ENCODE results near the gene SUPV3L1.
"Not testable (repeated sequence)": the region's sequence is repeated elsewhere in the genome, so short reads cannot be mapped to it uniquely, and the experiment has no call there.

SUPV3L1 gene

GRCh38 chr10:69179743-69180524, at the start of gene SUPV3L1:
SUPV3L1 (plus strand) TSS chr10:69180234; CDS start chr10:69180292, 58 bp downstream.
- peak; percentile 83 to 88 for DNase-seq

- no peak for DNase-seq
Measured at GRCh38 chr10:69130251-69130650, 49.8 kb upstream of the SUPV3L1 start.

GRCh38 chr10:69139961-69140360, 40.1 kb upstream of the SUPV3L1 start:
- DNase-seq, result no peak

- DNase-seq, result no peak
Measured at GRCh38 chr10:69141304-69141703, 38.7 kb upstream of the SUPV3L1 start.

GRCh38 chr10:69142074-69142473, 38.0 kb upstream of the SUPV3L1 start:
- not testable (repeated sequence) for DNase-seq

GRCh38 chr10:69142983-69143382, 37.1 kb upstream of the SUPV3L1 start:
- no peak for DNase-seq

- DNase-seq, result no peak
Measured at GRCh38 chr10:69145329-69145728, 34.7 kb upstream of the SUPV3L1 start.

GRCh38 chr10:69145864-69146263, 34.2 kb upstream of the SUPV3L1 start:
- no peak for DNase-seq

- DNase-seq, result no peak
Measured at GRCh38 chr10:69146759-69147158, 33.3 kb upstream of the SUPV3L1 start.

- no peak for DNase-seq
Measured at GRCh38 chr10:69151984-69152383, 28.1 kb upstream of the SUPV3L1 start.

- DNase-seq, result no peak
Measured at GRCh38 chr10:69153227-69153626, 26.8 kb upstream of the SUPV3L1 start.

GRCh38 chr10:69160809-69161241, 19.2 kb upstream of the SUPV3L1 start:
- no peak for DNase-seq

GRCh38 chr10:69168493-69168892, 11.5 kb upstream of the SUPV3L1 start:
- no peak for DNase-seq

- no peak for DNase-seq
Measured at GRCh38 chr10:69172241-69172982, 7.6 kb upstream of the SUPV3L1 start.

GRCh38 chr10:69175326-69175725, 4.7 kb upstream of the SUPV3L1 start:
- not testable (repeated sequence) for DNase-seq

- no peak for DNase-seq
Measured at GRCh38 chr10:69176823-69177222, 3.2 kb upstream of the SUPV3L1 start.

GRCh38 chr10:69179089-69179742, 818 bp upstream of the SUPV3L1 start:
- peak; percentile 17 to 20 for DNase-seq

GRCh38 chr10:69180525-69181204, 631 bp downstream of the SUPV3L1 start:
- no peak for DNase-seq

- DNase-seq, result no peak
Measured at GRCh38 chr10:69181433-69181832, 1.4 kb downstream of the SUPV3L1 start.

GRCh38 chr10:69182005-69182404, 2.0 kb downstream of the SUPV3L1 start:
- DNase-seq, result no peak

GRCh38 chr10:69186524-69186923, 6.5 kb downstream of the SUPV3L1 start:
- no peak for DNase-seq

GRCh38 chr10:69201045-69201444, 21.0 kb downstream of the SUPV3L1 start:
- DNase-seq, result no peak

GRCh38 chr10:69202332-69202731, 22.3 kb downstream of the SUPV3L1 start:
- no peak for DNase-seq

Measured in activated CD4-positive, alpha-beta T cell treated with anti-CD3 and anti-CD28 coated beads for 4 hours (primary cell).